Left lung (tissue), 10 donors: Measurements from ENCODE around the gene AARSD1. TPM values are rescaled to one million over a fixed set of nuclear protein-coding genes. Genes with fewer than 3 reads are reported as not detected.

Experiments
- ATAC-seq: fragments of 200-7000 bp; cut with Tn5 transposase; one replicate; pipeline ENCODE4 v1.9.1; 2020; ENCODE audit warnings: moderate library complexity
- DNase-seq, 4 donors: peaks; one replicate each; pipeline ENCODE4 v3.0.0-alpha.2; 2013 to 2020
- H3K27ac ChIP-seq, 2 donors: fragments of 200-600 bp; sonication (generic) in 1 of 2; one replicate each; pipeline versions ENCODE4 v1.5.0 to v1.8.0; 2020 to 2021
- H3K27me3 ChIP-seq, 2 donors: fragments of 200-600 bp; sonication (generic) in 1 of 2; one replicate each; pipeline versions ENCODE4 v1.5.0 to v1.8.0; 2020 to 2021
- H3K36me3 ChIP-seq, 2 donors: fragments of 200-600 bp; sonication (generic) in 1 of 2; one replicate each; pipeline versions ENCODE4 v1.5.0 to v1.8.0; 2020 to 2021
- H3K4me1 ChIP-seq, 2 donors: fragments of 200-600 bp; one replicate each; pipeline ENCODE4 v1.8.0; 2021
- H3K4me3 ChIP-seq, 2 donors: fragments of 200-600 bp; sonication (generic) in 1 of 2; one replicate each; pipeline versions ENCODE4 v1.5.0 to v1.8.0; 2020 to 2021; ENCODE audit warnings: mild to moderate bottlenecking in 1 of 2
- H3K9me3 ChIP-seq, 2 donors: fragments of 200-600 bp; sonication (generic) in 1 of 2; one replicate each; pipeline versions ENCODE4 v1.5.0 to v1.8.0; 2020 to 2021
- CTCF ChIP-seq, 2 donors: fragments of 200-600 bp; sonication (generic) in 1 of 2; IDR thresholded peaks; one replicate each; pipeline versions ENCODE4 v1.5.0 to v1.8.0; 2021; ENCODE audit warnings: antibody characterized with exemption in 2 of 2
- intact Hi-C, 2 donors: fragments of 100-400 bp; cut with DNase I; formaldehyde crosslinking; loops; one replicate each; pipeline versions ENCODE4 v1.11.2 to v1.14.2; 2022
- polyA plus RNA-seq, 6 donors: library from polyadenylated mRNA; unstranded; fragments of 120-200 nt; gene quantifications; one replicate each; pipeline ENCODE4 v1.2.1, GENCODE V29; 2013; ENCODE audit not compliant: insufficient read length in 6 of 6
- total RNA-seq, 2 donors: library from RNA; stranded (reverse); fragmentation: NEBNext Ultra II Directional; extraction: Animal tissue kit (Norgen Biotek cat#: 25700); gene quantifications; one replicate each; pipeline ENCODE4 v1.2.1, GENCODE V29; 2021
- donor health status: DM: no; HTN: yes; CAD: no.
- donor health status: DM: no; HTN: no; CAD: no.

The AARSD1 gene
- total and polyA plus RNA-seq, 8 donors = 27.5 to 91.8 (median 71.1) TPM

GRCh38 chr17:42908872-42909700, 55.2 kb downstream of the AARSD1 start:
- Histone ChIP-seq H3K9me3 (no peaks in the 10 kb centered on the region), H3K4me1 (no peaks in the 10 kb centered on the region), H3K4me3 (no peak overlapping the region), H3K27ac (no peak overlapping the region), H3K36me3 (no peaks in the 10 kb centered on the region), H3K27me3 (no peaks in the 10 kb centered on the region)
- DNase-seq (no peak), ATAC-seq (no peak)
- TF ChIP-seq CTCF (IDR thresholded peaks at IDR 0.05) = no peak
- intact Hi-C loops = no loop called here

- no peaks in the 10 kb centered on the region for H3K36me3 ChIP-seq
- no peak for DNase-seq
- H3K27me3 ChIP-seq = no peaks in the 10 kb centered on the region
- intact Hi-C loops = no loop called here
- H3K27ac ChIP-seq = no peak overlapping the region
- TF ChIP-seq CTCF (IDR thresholded peaks at IDR 0.05) = no peak
- H3K4me1 ChIP-seq = no peaks in the 10 kb centered on the region
- H3K4me3 ChIP-seq = no peak overlapping the region
- no peaks in the 10 kb centered on the region for H3K9me3 ChIP-seq
- ATAC-seq = no peak
These were observed 57.3 kb downstream of the AARSD1 start for GRCh38 chr17:42906772-42907446.

GRCh38 chr17:42904110-42904469, 60.2 kb downstream of the AARSD1 start:
- TF ChIP-seq CTCF (IDR thresholded peaks at IDR 0.05) = no peak
- ATAC-seq (no peak), DNase-seq (no peak)
- H3K36me3 ChIP-seq = no peaks in the 10 kb centered on the region
- no peak overlapping the region for H3K4me3 ChIP-seq
- no peaks in the 10 kb centered on the region for H3K27me3 ChIP-seq
- H3K9me3 ChIP-seq = no peaks in the 10 kb centered on the region
- H3K4me1 ChIP-seq = no peaks in the 10 kb centered on the region
- no peak overlapping the region for H3K27ac ChIP-seq
- intact Hi-C loops = no loop called here

- no peak overlapping the region for H3K27ac ChIP-seq
- no peaks in the 10 kb centered on the region for H3K36me3 ChIP-seq
- no peaks in the 10 kb centered on the region for H3K27me3 ChIP-seq
- no peak for TF ChIP-seq CTCF (IDR thresholded peaks at IDR 0.05)
- H3K4me1 ChIP-seq = no peaks in the 10 kb centered on the region
- H3K9me3 ChIP-seq = no peaks in the 10 kb centered on the region
- intact Hi-C loops = no loop called here
- no peak for DNase-seq
- no peak for ATAC-seq
- H3K4me3 ChIP-seq = no peak overlapping the region
These were observed 62.6 kb downstream of the AARSD1 start for GRCh38 chr17:42901535-42902229.

Other genes starting within 250 kb of the AARSD1 start
- gene EZH1, start 219.4 kb downstream of the AARSD1 start, total RNA-seq = 10 to 100 TPM; 31.5 to 43.2 TPM
- gene EZH1, start 219.4 kb downstream of the AARSD1 start, polyA plus RNA-seq = 10 to 100 TPM; 32.4 to 45.9 (median 36.8) TPM
- 10 to 100 TPM; 76.1 to 95.4 TPM for gene RAMP2, start 203.2 kb downstream of the AARSD1 start, total RNA-seq
- 100 to 1,000 TPM; 153 to 213 (median 182) TPM for gene RAMP2, start 203.2 kb downstream of the AARSD1 start, polyA plus RNA-seq
- 10 to 100 TPM; 54.8 to 55.3 TPM for gene VPS25, start 191.0 kb downstream of the AARSD1 start, total RNA-seq
- 10 to 100 TPM; 62.1 to 72.7 (median 69.0) TPM for gene VPS25, start 191.0 kb downstream of the AARSD1 start, polyA plus RNA-seq
- under 1 TPM in 1 of 2 donors, not detected in 1; 0.21 TPM for gene WNK4, start 183.8 kb downstream of the AARSD1 start, total RNA-seq
- gene WNK4, start 183.8 kb downstream of the AARSD1 start, polyA plus RNA-seq = 1 to 10 TPM in 5 of 6 donors, under 1 TPM in 1; 0.60 to 2.5 (median 1.9) TPM
- gene COA3, start 165.8 kb downstream of the AARSD1 start, total RNA-seq = 10 to 100 TPM; 59.1 to 83.1 TPM
- 10 to 100 TPM; 87.2 to 96.2 (median 91.4) TPM for gene COA3, start 165.8 kb downstream of the AARSD1 start, polyA plus RNA-seq
- 1 to 10 TPM in 1 of 2 donors, not detected in 1; 1.5 TPM for gene CNTD1, start 165.6 kb downstream of the AARSD1 start, total RNA-seq
- 1 to 10 TPM; 1.8 to 3.4 (median 2.6) TPM for gene CNTD1, start 165.6 kb downstream of the AARSD1 start, polyA plus RNA-seq
- 10 to 100 TPM; 63.8 to 82.6 TPM for gene BECN1, start 140.2 kb downstream of the AARSD1 start, total RNA-seq
- 10 to 100 TPM; 65.0 to 77.0 (median 69.8) TPM for gene BECN1, start 140.2 kb downstream of the AARSD1 start, polyA plus RNA-seq
- gene PSME3, start 131.1 kb downstream of the AARSD1 start, total RNA-seq = 100 to 1,000 TPM in 1 of 2 donors, 10 to 100 TPM in 1; 95.7 to 131 TPM
- gene PSME3, start 131.1 kb downstream of the AARSD1 start, polyA plus RNA-seq = 10 to 100 TPM; 66.2 to 92.9 (median 78.0) TPM
- 1 to 10 TPM; 2.1 to 2.6 TPM for gene AOC2, start 119.9 kb downstream of the AARSD1 start, total RNA-seq
- 1 to 10 TPM; 1.7 to 3.1 (median 2.7) TPM for gene AOC2, start 119.9 kb downstream of the AARSD1 start, polyA plus RNA-seq
- 100 to 1,000 TPM in 1 of 2 donors, 10 to 100 TPM in 1; 56.6 to 155 TPM for gene AOC3, start 113.3 kb downstream of the AARSD1 start, total RNA-seq
- 100 to 1,000 TPM; 149 to 186 (median 159) TPM for gene AOC3, start 113.3 kb downstream of the AARSD1 start, polyA plus RNA-seq
- gene G6PC1, start 63.7 kb downstream of the AARSD1 start, total RNA-seq = not detected
- gene G6PC1, start 63.7 kb downstream of the AARSD1 start, polyA plus RNA-seq = under 1 TPM in 3 of 6 donors, not detected in 3; 0.06 to 0.17 (median 0.10) TPM
- gene PTGES3L, start 15.6 kb upstream of the AARSD1 start, total RNA-seq = under 1 TPM; 0.26 to 0.65 TPM
- 1 to 10 TPM; 1.7 to 3.6 (median 2.3) TPM for gene PTGES3L, start 15.6 kb upstream of the AARSD1 start, polyA plus RNA-seq
- gene RUNDC1, start 16.1 kb upstream of the AARSD1 start, total RNA-seq = 10 to 100 TPM; 14.9 to 16.9 TPM
- 10 to 100 TPM; 10.3 to 13.4 (median 12.1) TPM for gene RUNDC1, start 16.1 kb upstream of the AARSD1 start, polyA plus RNA-seq
- gene RPL27, start 34.0 kb upstream of the AARSD1 start, total RNA-seq = 100 to 1,000 TPM; 842 to 909 TPM
- gene RPL27, start 34.0 kb upstream of the AARSD1 start, polyA plus RNA-seq = 1,000 to 10,000 TPM; 1,562 to 1,820 (median 1,675) TPM
- 10 to 100 TPM; 39.0 to 41.5 TPM for gene IFI35, start 42.3 kb upstream of the AARSD1 start, total RNA-seq
- 10 to 100 TPM; 17.5 to 20.7 (median 18.5) TPM for gene IFI35, start 42.3 kb upstream of the AARSD1 start, polyA plus RNA-seq
- gene VAT1, start 57.9 kb upstream of the AARSD1 start, total RNA-seq = 100 to 1,000 TPM; 228 to 257 TPM
- 100 to 1,000 TPM; 116 to 154 (median 130) TPM for gene VAT1, start 57.9 kb upstream of the AARSD1 start, polyA plus RNA-seq
- gene RND2, start 60.8 kb upstream of the AARSD1 start, total RNA-seq = 1 to 10 TPM in 1 of 2 donors, under 1 TPM in 1; 0.73 to 1.2 TPM
- gene RND2, start 60.8 kb upstream of the AARSD1 start, polyA plus RNA-seq = 1 to 10 TPM; 1.6 to 2.0 (median 1.8) TPM
- 10 to 100 TPM; 10.3 to 17.7 TPM for gene BRCA1, start 160.9 kb upstream of the AARSD1 start, total RNA-seq
- 10 to 100 TPM; 13.4 to 24.4 (median 19.2) TPM for gene BRCA1, start 160.9 kb upstream of the AARSD1 start, polyA plus RNA-seq
- 10 to 100 TPM; 62.4 to 78.2 TPM for gene NBR1, start 206.8 kb upstream of the AARSD1 start, total RNA-seq
- gene NBR1, start 206.8 kb upstream of the AARSD1 start, polyA plus RNA-seq = 100 to 1,000 TPM in 5 of 6 donors, 10 to 100 TPM in 1; 95.5 to 125 (median 111) TPM
- gene TMEM106A, start 247.4 kb upstream of the AARSD1 start, total RNA-seq = 10 to 100 TPM; 14.4 to 26.8 TPM
- 10 to 100 TPM; 10.6 to 16.9 (median 11.2) TPM for gene TMEM106A, start 247.4 kb upstream of the AARSD1 start, polyA plus RNA-seq